ENCODE measurements around the gene CCNYL1.
A peak's percentile ranks its signal among the peaks of the same experiment; 100 is the strongest.
"Not testable (repeated sequence)": the region's sequence is repeated elsewhere in the genome, so short reads cannot be mapped to it uniquely, and the experiment has no call there.

Gene CCNYL1

DNA sequence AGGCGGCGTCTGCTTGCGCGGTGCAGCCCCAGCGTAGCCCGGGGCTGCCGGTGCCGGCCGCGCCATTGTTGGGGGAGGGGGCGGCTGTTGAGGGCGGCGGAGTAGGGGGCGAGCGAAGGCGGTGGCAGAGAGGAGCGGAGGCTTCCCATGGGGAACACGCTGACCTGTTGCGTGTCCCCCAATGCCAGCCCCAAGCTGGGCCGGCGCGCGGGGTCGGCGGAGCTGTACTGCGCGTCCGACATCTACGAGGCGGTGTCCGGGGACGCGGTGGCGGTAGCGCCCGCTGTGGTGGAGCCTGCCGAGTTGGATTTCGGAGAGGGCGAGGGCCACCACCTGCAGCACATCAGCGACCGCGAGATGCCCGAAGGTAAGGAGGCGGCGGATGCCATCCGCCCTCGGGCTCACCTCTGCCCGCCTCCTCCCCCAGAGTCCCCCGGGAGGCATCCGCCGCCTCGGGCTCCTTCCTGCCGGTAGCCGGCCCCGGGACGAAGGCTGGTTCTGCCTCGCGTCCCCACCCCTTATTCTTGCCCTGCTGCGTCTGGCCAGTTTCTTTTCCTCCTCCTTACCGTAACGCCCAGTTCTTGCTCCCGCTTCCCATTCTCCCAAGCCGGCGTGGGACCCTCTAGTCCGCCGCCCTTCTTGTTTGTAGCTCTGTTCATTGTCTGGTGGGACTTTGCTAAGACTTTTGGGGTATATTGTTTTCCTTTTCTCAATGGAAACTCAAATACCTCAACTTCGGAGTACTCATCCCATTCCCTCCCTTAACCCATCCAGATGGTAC is 500 bp downstream of the CCNYL1 start:
- peak overlapping the region; percentile 79 for H3K27ac ChIP-seq
- TF ChIP-seq, protein P1, sequence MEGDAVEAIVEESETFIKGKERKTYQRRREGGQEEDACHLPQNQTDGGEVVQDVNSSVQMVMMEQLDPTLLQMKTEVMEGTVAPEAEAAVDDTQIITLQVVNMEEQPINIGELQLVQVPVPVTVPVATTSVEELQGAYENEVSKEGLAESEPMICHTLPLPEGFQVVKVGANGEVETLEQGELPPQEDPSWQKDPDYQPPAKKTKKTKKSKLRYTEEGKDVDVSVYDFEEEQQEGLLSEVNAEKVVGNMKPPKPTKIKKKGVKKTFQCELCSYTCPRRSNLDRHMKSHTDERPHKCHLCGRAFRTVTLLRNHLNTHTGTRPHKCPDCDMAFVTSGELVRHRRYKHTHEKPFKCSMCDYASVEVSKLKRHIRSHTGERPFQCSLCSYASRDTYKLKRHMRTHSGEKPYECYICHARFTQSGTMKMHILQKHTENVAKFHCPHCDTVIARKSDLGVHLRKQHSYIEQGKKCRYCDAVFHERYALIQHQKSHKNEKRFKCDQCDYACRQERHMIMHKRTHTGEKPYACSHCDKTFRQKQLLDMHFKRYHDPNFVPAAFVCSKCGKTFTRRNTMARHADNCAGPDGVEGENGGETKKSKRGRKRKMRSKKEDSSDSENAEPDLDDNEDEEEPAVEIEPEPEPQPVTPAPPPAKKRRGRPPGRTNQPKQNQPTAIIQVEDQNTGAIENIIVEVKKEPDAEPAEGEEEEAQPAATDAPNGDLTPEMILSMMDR (IDR thresholded peaks at IDR 0.05) = no peak
- H3K27me3 ChIP-seq (ENCODE audit: control insufficient read depth, insufficient read depth, low read length) = no peaks in the 10 kb centered on the region
- H3K36me3 ChIP-seq (ENCODE audit: control insufficient read depth, insufficient read depth, low read length) = no peaks in the 10 kb centered on the region
- H3K79me2 ChIP-seq = peaks cover 24% of the 10 kb centered on the region
- peaks cover 5% of the 10 kb centered on the region for H3K4me1 ChIP-seq
- H3K9me3 ChIP-seq (ENCODE audit: control insufficient read depth, low read length) = no peaks in the 10 kb centered on the region
- peak overlapping the region; percentile 80 for H3K4me3 ChIP-seq (ENCODE audit: low read depth, low read length)
- H3K9ac ChIP-seq = peak overlapping the region; percentile 41
- H2AFZ ChIP-seq = peak overlapping the region; percentile 95
- peak overlapping the region; percentile 80 for H3K4me2 ChIP-seq (ENCODE audit: low read length)

DNA sequence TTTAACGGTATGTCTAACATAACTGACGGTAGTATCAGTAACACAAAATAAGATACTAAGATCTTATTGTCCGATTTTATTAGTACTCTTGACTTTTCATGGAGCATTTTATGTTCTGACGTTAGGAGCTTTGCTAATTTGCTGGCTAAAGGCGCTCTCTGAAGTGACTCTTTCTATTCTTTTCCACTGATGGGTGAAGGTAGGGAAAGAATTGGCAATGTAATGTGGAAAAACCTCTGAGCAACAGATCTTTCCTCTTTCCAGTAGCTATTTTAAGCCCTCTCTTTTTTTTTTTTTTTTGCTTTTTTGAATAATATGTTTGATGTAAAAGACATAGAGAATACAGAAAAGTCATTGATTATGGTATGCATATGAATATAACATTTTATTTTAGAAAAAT is 4.6 kb downstream of the CCNYL1 start:
- Histone ChIP-seq H3K27me3 (ENCODE audit: control insufficient read depth, insufficient read depth, low read length) (no peaks in the 10 kb centered on the region), H3K9ac (no peak overlapping the region), H3K79me2 (peaks cover 32% of the 10 kb centered on the region), H3K27ac (no peak overlapping the region), H3K4me1 (peaks cover 12% of the 10 kb centered on the region), H2AFZ (no peak overlapping the region), H3K9me3 (ENCODE audit: control insufficient read depth, low read length) (no peaks in the 10 kb centered on the region), H3K4me3 (ENCODE audit: low read depth, low read length) (no peak overlapping the region), H3K36me3 (ENCODE audit: control insufficient read depth, insufficient read depth, low read length) (no peaks in the 10 kb centered on the region), H3K4me2 (ENCODE audit: low read length) (no peak overlapping the region)
- TF ChIP-seq, protein P1 (IDR thresholded peaks at IDR 0.05) = no peak

DNA sequence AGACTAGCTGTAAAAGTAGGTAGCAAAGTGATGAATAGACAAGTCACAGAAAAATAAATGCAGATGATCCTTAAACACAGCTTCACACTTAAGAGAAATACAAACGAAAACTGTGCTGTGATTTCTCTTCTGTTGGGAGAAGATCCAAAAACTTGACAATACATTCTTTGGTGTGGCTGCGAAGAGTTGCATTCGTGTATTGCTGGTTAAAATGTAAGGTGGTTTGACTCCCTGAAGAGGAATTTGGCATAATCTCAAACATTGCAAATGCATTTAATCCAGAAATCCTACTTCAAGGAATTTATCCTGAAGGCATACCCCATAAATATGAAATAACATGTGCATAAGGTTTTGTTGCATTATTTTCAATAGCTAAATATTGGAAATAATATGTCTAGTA is 7.1 kb downstream of the CCNYL1 start:
- H3K79me2 ChIP-seq = peaks cover 27% of the 10 kb centered on the region
- H3K4me1 ChIP-seq = peaks cover 13% of the 10 kb centered on the region
- no peaks in the 10 kb centered on the region for H3K9me3 ChIP-seq (ENCODE audit: control insufficient read depth, low read length)
- H3K36me3 ChIP-seq (ENCODE audit: control insufficient read depth, insufficient read depth, low read length) = no peaks in the 10 kb centered on the region
- no peak overlapping the region for H3K9ac ChIP-seq
- no peaks in the 10 kb centered on the region for H3K27me3 ChIP-seq (ENCODE audit: control insufficient read depth, insufficient read depth, low read length)
- no peak overlapping the region for H3K4me2 ChIP-seq (ENCODE audit: low read length)
- no peak overlapping the region for H2AFZ ChIP-seq
- H3K4me3 ChIP-seq (ENCODE audit: low read depth, low read length) = no peak overlapping the region
- H3K27ac ChIP-seq = no peak overlapping the region
- TF ChIP-seq, protein P1 (IDR thresholded peaks at IDR 0.05) = no peak

DNA sequence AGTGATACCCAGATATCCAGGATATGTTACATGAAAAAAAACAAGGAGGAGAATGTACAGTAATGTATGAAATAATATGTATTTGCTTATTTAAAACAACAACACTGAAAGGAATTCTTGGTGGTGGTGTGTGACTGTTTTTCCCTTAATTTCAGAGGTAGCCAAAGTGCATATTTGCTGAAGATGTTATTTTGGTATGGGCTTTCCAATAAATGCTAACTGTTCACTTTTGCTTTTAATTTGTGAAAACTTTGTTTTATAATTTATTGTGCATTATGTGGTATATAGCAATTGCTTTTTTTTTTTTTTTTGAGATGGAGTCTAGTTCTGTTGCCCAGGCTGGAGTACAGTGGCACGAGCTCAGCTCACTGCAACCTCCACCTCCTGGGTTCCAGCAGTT is 7.6 kb downstream of the CCNYL1 start:
- Histone ChIP-seq H3K4me1 (peaks cover 13% of the 10 kb centered on the region), H3K79me2 (peaks cover 27% of the 10 kb centered on the region), H3K36me3 (ENCODE audit: control insufficient read depth, insufficient read depth, low read length) (no peaks in the 10 kb centered on the region), H3K27ac (no peak overlapping the region), H3K4me3 (ENCODE audit: low read depth, low read length) (no peak overlapping the region), H3K9ac (no peak overlapping the region), H3K27me3 (ENCODE audit: control insufficient read depth, insufficient read depth, low read length) (no peaks in the 10 kb centered on the region), H2AFZ (no peak overlapping the region), H3K9me3 (ENCODE audit: control insufficient read depth, low read length) (no peaks in the 10 kb centered on the region), H3K4me2 (ENCODE audit: low read length) (no peak overlapping the region)
- TF ChIP-seq, protein P1 (IDR thresholded peaks at IDR 0.05) = no peak

DNA sequence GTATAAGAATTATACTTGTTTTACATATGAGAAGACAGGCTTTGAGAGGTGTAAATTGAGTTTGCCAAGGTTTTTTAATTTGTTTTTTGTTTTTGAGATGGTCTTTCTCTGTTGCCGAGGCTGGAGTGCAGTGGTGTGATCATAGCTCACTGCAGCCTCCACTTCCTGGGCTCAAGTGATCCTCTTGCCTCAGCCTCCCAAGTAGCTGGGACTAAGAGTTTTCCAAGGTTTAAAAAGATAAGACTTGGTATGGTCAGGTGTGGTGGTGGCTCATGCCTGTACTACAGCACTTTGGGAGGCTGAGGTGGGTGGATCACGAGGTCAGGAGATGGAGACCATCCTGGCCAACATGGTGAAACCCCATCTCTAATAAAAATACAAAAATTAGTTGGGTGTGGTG is 8.2 kb downstream of the CCNYL1 start:
- H3K27me3 ChIP-seq (ENCODE audit: control insufficient read depth, insufficient read depth, low read length); H3K27ac ChIP-seq; H2AFZ ChIP-seq; H3K4me3 ChIP-seq (ENCODE audit: low read depth, low read length); H3K36me3 ChIP-seq (ENCODE audit: control insufficient read depth, insufficient read depth, low read length); H3K4me2 ChIP-seq (ENCODE audit: low read length); H3K9me3 ChIP-seq (ENCODE audit: control insufficient read depth, low read length); H3K9ac ChIP-seq: not testable (repeated sequence)
- peaks cover 13% of the 10 kb centered on the region for H3K4me1 ChIP-seq
- H3K79me2 ChIP-seq = peaks cover 27% of the 10 kb centered on the region
